GM19099 (cell line): ENCODE measurements around the gene MEF2A.

ENCODE experiments used
- POLR2A ChIP-seq: IDR thresholded peaks from 3 replicates; pipeline ENCODE4 v1.6.1; 2011; ENCODE audit warnings: low read depth; ENCODE audit not compliant: insufficient read length; ENCODE audit errors: extremely low read depth

The MEF2A gene

GRCh38 chr15:99755692-99756409, 190.1 kb downstream of the MEF2A start:
- TF ChIP-seq POLR2A, result no peak

- TF ChIP-seq POLR2A, result no peak
Measured at GRCh38 chr15:99762288-99762687, 196.5 kb downstream of the MEF2A start.

- TF ChIP-seq POLR2A, result no peak
Measured at GRCh38 chr15:99763827-99764226, 198.0 kb downstream of the MEF2A start.

- no peak for TF ChIP-seq POLR2A
Measured at GRCh38 chr15:99764522-99764921, 198.7 kb downstream of the MEF2A start.
